EH (cell line): ENCODE measurements around the gene TARBP1.

Experiments
- DNase-seq: peaks from one replicate; pipeline ENCODE4 v3.0.0-alpha.2; 2015; ENCODE audit warnings: low read depth

TARBP1 gene

GRCh38 chr1:234345237-234345636 is 133.7 kb downstream of the TARBP1 start:
- no peak for DNase-seq

- DNase-seq: no peak
Measured at GRCh38 chr1:234342774-234343173, 136.2 kb downstream of the TARBP1 start.
